Fibroblast of lung (primary cell): ENCODE measurements around the gene TMEM98. TPM values are rescaled to one million over a fixed set of nuclear protein-coding genes. Genes with fewer than 3 reads are reported as not detected.

Experiments
- DNase-seq, 2 donors: peaks; one replicate each; pipeline versions ENCODE4 v3.0.0 to v3.0.0-alpha.2; 2010; ENCODE audit warnings: low read depth in 2 of 2
- H2AFZ ChIP-seq: 2 replicates; pipeline ENCODE4 v1.5.1; 2012; ENCODE audit warnings: low read length, control low read depth, inconsistent platforms
- H3K27ac ChIP-seq: 2 replicates; pipeline ENCODE4 v1.5.1; 2011; ENCODE audit warnings: low read length, control low read depth; ENCODE audit not compliant: insufficient read depth
- H3K27me3 ChIP-seq: 2 replicates; pipeline ENCODE4 v1.5.1; 2011; ENCODE audit warnings: mild to moderate bottlenecking, low read length; ENCODE audit not compliant: control insufficient read depth, insufficient read depth
- H3K36me3 ChIP-seq: 2 replicates; pipeline ENCODE4 v1.5.1; 2011; ENCODE audit warnings: low read length; ENCODE audit not compliant: control insufficient read depth, insufficient read depth
- H3K4me1 ChIP-seq: 2 replicates; pipeline ENCODE4 v1.5.1; 2011; ENCODE audit warnings: low read length; ENCODE audit not compliant: control insufficient read depth, insufficient read depth; ENCODE audit errors: extremely low read depth
- H3K4me2 ChIP-seq: 2 replicates; pipeline ENCODE4 v1.5.1; 2011; ENCODE audit warnings: low read length, control low read depth; ENCODE audit not compliant: insufficient read depth; ENCODE audit errors: extremely low read depth
- H3K4me3 ChIP-seq, 4 experiments: fragments of 200-600 bp in 1 of 4; sonication (generic) in 1 of 4; replicated peaks in 1 of 4; 2 replicates each; pipeline ENCODE4 v1.5.1; 2011 to 2016; ENCODE audit warnings: low read length in 4 of 4, low read depth in 3 of 4, mild to moderate bottlenecking in 3 of 4, control low read depth in 2 of 4, inconsistent platforms in 1 of 4, mixed read lengths in 1 of 4; ENCODE audit not compliant: insufficient read depth in 1 of 4; ENCODE audit errors: control extremely low read depth in 1 of 4
- H3K79me2 ChIP-seq: 2 replicates; pipeline ENCODE4 v1.5.1; 2012; ENCODE audit warnings: mild to moderate bottlenecking, low read length, inconsistent platforms; ENCODE audit not compliant: control insufficient read depth, insufficient read depth
- H3K9ac ChIP-seq: 2 replicates; pipeline ENCODE4 v1.5.1; 2011; ENCODE audit warnings: mild to moderate bottlenecking, low read length, control low read depth; ENCODE audit not compliant: insufficient read depth
- H3K9me3 ChIP-seq: 2 replicates; pipeline ENCODE4 v1.5.1; 2012; ENCODE audit warnings: low read depth, low read length; ENCODE audit not compliant: control insufficient read depth, insufficient read depth
- H4K20me1 ChIP-seq: 2 replicates; pipeline ENCODE4 v1.5.1; 2011; ENCODE audit warnings: low read length; ENCODE audit not compliant: control insufficient read depth, insufficient read depth; ENCODE audit errors: extremely low read depth
- CTCF ChIP-seq, 2 donors: IDR thresholded peaks in 1 of 2; conservative IDR thresholded peaks in 1 of 2; 1 replicate in 1 of 2; 2 replicates in 1 of 2; pipeline ENCODE4 v1.5.1; 2011 to 2012; ENCODE audit warnings: low read length in 2 of 2, control low read depth in 1 of 2, inconsistent platforms in 1 of 2, low read depth in 1 of 2, mild to moderate bottlenecking in 1 of 2
- EZH2 ChIP-seq: IDR thresholded peaks from 2 replicates; pipeline ENCODE4 v1.5.1; 2012; ENCODE audit warnings: low read length, control low read depth, mild to moderate bottlenecking; ENCODE audit errors: missing control alignments
- polyA plus RNA-seq, 2 donors: library from polyadenylated mRNA; depleted of rRNA in 1 of 2; stranded (reverse) in 1 of 2; unstranded in 1 of 2; fragments of >200 nt; gene quantifications; 2 replicates each; pipeline ENCODE4 v1.2.1, GENCODE V29; 2011 to 2012; ENCODE audit warnings: missing spikeins in 1 of 2
- total RNA-seq: library from RNA; depleted of rRNA; stranded (reverse); fragments of >200 nt; gene quantifications from 2 replicates; pipeline ENCODE4 v1.2.1, GENCODE V29; 2014

Gene TMEM98
- total and polyA plus RNA-seq, 2 donors (not counting 1 experiment from before 2014, with no cell fraction given): 153 to 220 TPM

GRCh38 chr17:32953045-32953444, 25.1 kb downstream of the TMEM98 start:
- Histone ChIP-seq H3K4me3 (no peak overlapping the region), H3K79me2 (no peaks in the 10 kb centered on the region), H3K9ac (no peak overlapping the region), H3K36me3 (no peaks in the 10 kb centered on the region), H2AFZ (no peak overlapping the region), H3K4me2 (no peak overlapping the region), H3K4me1 (no peaks in the 10 kb centered on the region), H4K20me1 (no peaks in the 10 kb centered on the region), H3K9me3 (no peaks in the 10 kb centered on the region), H3K27me3 (no peaks in the 10 kb centered on the region), H3K27ac (no peak overlapping the region)
- TF ChIP-seq EZH2 (no peak), CTCF (conservative IDR thresholded peaks at IDR 0.05 in 1 of 2, IDR thresholded peaks at IDR 0.05 in 1 of 2; ENCODE audit: low read depth in 1 of 2, low read length in 2 of 2) (no peak)
- DNase-seq: no peak

- Histone ChIP-seq H4K20me1 (no peaks in the 10 kb centered on the region), H3K27ac (no peak overlapping the region), H3K27me3 (no peaks in the 10 kb centered on the region), H3K9ac (no peak overlapping the region), H3K9me3 (no peaks in the 10 kb centered on the region), H3K4me1 (no peaks in the 10 kb centered on the region), H3K36me3 (no peaks in the 10 kb centered on the region), H3K79me2 (no peaks in the 10 kb centered on the region), H3K4me3 (no peak overlapping the region), H2AFZ (no peak overlapping the region), H3K4me2 (no peak overlapping the region)
- no peak for DNase-seq
- TF ChIP-seq CTCF (conservative IDR thresholded peaks at IDR 0.05 in 1 of 2, IDR thresholded peaks at IDR 0.05 in 1 of 2; ENCODE audit: low read depth in 1 of 2, low read length in 2 of 2) (no peak), EZH2 (no peak)
Measured at GRCh38 chr17:32953857-32954256, 25.9 kb downstream of the TMEM98 start.

GRCh38 chr17:32954477-32954876, 26.5 kb downstream of the TMEM98 start:
- H3K27me3 ChIP-seq: no peaks in the 10 kb centered on the region
- H4K20me1 ChIP-seq: no peaks in the 10 kb centered on the region
- no peaks in the 10 kb centered on the region for H3K36me3 ChIP-seq
- no peaks in the 10 kb centered on the region for H3K79me2 ChIP-seq
- H3K4me3 ChIP-seq: no peak overlapping the region
- no peak overlapping the region for H3K27ac ChIP-seq
- H2AFZ ChIP-seq: no peak overlapping the region
- no peaks in the 10 kb centered on the region for H3K9me3 ChIP-seq
- TF ChIP-seq EZH2 (no peak), CTCF (conservative IDR thresholded peaks at IDR 0.05 in 1 of 2, IDR thresholded peaks at IDR 0.05 in 1 of 2; ENCODE audit: low read depth in 1 of 2, low read length in 2 of 2) (no peak)
- no peak for DNase-seq
- no peak overlapping the region for H3K9ac ChIP-seq
- no peaks in the 10 kb centered on the region for H3K4me1 ChIP-seq
- H3K4me2 ChIP-seq: no peak overlapping the region
